SW 1271 (cell line): ENCODE results near the gene CCL18.
"Not testable (repeated sequence)": the region's sequence is repeated elsewhere in the genome, so short reads cannot be mapped to it uniquely, and the experiment has no call there.

Source experiments
- DNase-seq, 2 experiments: peaks; one replicate each; lab custom pipeline; 2025; lab: John Stamatoyannopoulos, UW

CCL18 gene

DNA sequence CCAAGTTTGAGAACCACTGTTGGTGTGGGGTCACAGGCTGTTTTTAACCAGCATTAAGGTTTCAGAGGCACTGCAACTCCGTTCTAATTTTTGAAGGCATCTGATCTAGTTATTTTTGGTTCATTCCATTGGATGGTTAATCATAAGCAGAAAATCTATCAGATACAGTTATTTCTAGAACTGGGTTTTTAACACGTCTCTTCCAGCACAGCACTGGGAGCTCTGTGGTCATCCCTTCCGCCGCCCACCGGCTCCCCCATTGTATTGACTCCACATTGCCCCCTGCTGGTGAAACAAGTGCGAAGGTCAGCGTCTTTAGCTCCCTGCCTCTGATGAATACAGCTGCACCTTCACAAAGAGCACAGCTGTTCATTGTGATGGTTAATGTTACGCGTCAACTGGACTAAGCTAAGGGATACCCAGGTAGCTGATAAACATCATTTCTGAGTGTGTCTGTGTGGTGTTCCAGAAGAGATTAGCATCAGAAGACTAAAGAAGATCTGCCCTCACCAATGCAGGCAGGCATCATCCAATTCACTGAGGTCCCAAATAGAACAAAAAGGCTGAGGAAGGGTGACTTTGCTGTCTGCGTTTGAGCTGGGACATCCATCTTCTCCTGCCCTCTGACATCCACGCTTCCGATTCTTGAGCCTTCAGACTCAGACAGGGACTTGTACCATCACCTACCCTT lies 8.5 kb downstream of the CCL18 start:
- no peak for DNase-seq

GRCh38 chr17:36074365-36074764 lies 10.3 kb downstream of the CCL18 start:
- no peak for DNase-seq

DNA sequence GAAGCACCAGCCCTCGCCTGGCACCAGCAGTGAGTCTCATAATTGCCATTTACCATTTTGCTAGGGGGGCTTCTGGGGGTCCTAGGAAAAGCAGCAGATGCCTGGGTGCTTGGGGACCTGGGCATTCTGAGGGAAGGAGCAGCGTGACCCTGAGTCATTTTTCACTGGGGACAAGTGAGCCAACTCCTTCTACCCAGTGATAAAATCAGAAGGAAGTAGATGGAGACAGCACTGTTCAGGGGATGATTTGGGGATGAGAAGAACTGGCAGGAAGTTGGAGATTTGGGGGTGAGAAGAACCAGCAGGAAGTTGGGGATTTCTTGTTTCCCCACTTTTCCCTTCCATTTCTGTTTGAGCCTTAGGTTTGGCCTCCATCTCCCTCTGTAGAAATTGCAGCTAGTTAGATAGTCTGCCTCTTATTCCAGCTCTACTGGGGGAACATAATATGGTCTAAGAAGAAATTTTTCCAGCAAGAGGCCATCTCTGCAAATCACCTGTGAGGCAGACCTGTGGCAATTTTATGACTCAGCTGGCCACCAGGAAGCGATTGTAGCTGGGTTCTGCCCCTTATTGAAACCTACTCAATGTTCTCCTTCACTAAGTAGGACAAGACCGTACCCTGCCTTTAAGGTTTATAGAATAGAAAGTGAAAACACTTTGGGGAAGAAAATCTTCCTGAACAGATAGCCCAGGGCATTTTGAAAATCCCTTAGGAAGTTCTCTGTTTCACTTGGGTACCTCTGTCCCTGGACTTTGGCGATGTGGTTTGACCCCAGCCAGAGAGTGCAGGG lies 17.8 kb downstream of the CCL18 start:
- DNase-seq: not testable (repeated sequence)

- not testable (repeated sequence) for DNase-seq
Measured at GRCh38 chr17:36082482-36083120, 18.5 kb downstream of the CCL18 start.

GRCh38 chr17:36083691-36084090 lies 19.6 kb downstream of the CCL18 start:
- DNase-seq: not testable (repeated sequence)

DNA sequence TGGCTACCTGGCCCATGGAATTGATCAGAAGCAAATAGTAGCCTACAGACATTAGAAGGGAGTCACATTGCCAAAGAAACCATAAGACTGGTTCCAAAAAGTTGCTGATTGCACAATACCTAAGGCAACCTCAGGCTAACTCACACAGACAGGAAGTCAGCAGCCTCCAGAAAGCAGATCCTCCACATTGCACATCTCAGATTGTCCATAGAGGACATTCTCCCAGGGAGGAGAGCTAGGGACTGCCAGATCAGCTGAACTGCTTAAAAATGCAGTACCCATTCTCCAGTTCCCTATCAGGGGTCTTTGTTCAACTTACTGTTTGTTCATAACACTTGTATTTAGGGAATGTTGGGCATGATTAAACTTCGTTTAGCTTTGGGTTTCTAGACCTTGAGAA lies 21.7 kb downstream of the CCL18 start:
- no peak for DNase-seq

DNA sequence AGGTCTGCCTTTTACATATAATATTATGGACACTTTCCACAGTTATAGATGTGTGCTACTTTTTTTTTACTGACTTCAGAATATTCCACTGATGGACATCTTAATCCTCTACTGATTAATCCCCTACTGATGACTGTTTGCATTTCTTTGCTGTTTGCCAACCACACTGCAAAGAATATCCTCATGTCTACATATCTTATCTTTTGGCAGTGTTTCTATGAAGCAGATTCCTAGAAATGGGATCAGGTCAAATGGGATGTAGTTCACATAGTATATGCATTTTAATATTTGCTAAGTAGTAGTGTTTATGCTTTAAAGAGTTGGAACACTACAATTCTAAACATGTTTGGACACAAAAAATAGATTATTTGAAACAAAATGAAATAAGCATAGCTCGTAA lies 22.7 kb downstream of the CCL18 start:
- DNase-seq: no peak

DNA sequence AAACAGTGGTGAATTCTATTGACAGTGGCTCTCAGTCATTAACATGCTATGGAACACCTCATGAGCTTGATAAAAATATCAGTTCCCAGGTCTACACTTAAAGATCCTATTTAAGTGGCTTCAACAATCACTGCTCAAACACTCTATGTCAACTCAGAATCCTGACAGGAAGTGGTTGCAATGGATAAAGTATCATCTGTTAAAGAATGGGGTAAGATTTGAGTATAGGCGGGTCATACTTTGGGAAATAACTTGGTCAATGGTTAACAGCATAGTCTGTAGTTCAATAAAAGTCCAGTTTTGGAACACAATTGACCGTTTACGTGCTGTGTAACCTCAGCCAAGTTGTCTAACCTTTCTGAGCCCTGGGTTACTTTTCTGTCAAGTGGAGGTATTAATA lies 23.4 kb downstream of the CCL18 start:
- not testable (repeated sequence) for DNase-seq

DNA sequence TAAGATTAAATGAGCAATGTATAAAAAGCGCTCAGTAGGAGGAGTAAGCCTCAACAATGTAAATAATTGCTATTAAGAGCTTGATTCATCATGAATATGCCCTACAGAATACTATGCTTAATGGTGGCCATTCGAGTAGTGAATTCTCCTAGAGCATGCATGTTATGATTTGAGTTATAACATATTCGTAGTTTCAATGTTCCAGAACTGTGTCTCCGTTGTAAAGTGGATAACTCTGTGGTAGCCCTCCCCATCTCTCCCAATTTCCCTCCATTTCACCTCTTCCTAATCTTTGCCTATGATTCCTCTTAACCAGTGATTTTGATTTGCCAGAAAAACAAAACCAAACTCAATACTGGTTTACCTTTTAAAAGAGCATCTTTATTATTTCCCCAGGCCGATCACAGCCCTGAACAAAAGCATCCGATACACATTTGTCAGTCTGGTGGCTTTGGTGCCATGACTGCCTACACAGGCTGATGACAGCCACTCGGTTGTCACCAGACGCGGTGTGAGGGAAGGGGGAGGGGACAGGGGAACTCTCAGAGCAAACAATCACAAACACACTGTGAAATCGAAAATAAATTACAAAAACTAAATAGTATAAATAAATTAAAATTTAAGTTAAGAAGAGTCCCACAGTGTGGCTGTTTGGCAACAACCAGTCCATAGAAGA lies 24.0 kb downstream of the CCL18 start:
- DNase-seq: not testable (repeated sequence)

DNA sequence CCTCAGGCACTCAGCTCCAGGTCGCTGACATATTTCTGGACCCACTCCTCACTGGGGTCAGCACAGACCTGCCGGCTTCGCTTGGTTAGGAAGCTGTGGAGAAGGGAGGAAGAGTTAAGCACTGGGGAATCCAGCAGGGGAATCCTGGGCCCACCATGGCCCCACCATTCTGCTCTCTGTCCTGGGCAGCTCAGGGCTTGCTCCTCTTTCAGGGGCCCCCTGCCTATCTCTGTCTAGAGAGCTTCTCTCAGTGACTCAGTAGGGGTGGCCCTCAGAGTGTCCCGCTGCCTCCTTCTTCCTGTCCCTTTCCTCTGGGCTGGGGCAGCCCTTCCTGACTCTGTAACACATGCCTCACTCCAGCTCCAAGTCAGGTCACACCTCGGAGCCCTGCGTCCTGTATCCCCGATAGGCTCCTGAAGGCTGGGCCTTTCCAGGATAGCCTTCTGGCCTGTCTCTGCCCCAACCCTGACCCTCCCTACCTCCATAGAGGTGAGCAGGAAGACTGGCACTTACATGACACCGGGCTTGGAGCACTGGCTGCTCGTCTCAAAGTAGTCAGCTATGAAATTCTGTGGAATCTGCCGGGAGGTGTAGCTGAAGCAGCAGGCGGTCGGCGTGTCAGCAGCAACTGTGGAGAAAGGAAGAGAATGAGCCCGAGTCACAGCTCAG lies 24.7 kb downstream of the CCL18 start:
- DNase-seq: no peak

- DNase-seq: no peak
Measured at GRCh38 chr17:36089339-36089865, 25.3 kb downstream of the CCL18 start.

GRCh38 chr17:36089888-36090836 lies 26.1 kb downstream of the CCL18 start, which contains the start of gene CCL3:
Gene CCL3, minus strand, starts transcription at chr17:36090143. Its CDS starts 85 bp downstream, at chr17:36090058.
- DNase-seq: no peak

DNA sequence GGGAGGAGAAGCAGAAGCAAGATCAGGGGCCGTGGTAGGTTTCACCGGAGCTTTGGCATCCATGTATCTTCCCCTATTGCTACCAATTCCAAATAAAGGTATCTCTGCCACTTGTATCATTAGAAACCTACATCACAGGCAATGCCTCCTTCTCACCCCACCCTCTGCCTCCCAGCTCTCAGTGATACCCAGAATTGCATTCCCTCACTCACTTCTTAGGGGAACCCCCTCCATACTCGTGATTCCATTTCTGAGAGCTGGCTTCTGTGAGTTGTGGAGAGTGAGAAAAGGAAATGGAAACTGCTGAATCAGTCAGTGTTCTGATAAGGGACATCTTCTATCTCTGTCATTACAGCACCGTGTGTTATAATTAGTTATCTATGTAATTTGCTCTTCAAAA lies 28.2 kb downstream of the CCL18 start:
- no peak for DNase-seq

- DNase-seq: not testable (repeated sequence)
Measured at GRCh38 chr17:36092715-36093114, 28.6 kb downstream of the CCL18 start.

DNA sequence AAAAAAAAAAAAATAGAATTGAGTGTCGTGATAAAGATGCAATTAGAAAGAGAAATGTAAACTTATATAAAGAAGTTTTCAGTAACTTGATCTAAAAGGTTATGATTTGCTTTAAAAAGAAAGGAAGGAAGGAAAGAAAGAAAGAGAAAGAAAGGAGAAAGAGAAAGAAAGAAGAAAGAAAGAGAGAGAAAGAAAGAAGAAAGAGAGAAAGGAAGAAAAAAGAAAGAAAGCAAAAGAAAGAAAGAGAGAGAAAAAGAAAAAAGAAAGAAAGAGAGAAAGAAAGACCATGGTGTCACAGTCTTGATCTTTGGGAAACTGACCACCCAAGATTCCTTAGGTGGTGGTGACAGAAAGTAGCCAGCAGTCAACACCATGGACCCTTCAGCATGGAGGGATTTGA lies 30.2 kb downstream of the CCL18 start:
- DNase-seq: no peak

DNA sequence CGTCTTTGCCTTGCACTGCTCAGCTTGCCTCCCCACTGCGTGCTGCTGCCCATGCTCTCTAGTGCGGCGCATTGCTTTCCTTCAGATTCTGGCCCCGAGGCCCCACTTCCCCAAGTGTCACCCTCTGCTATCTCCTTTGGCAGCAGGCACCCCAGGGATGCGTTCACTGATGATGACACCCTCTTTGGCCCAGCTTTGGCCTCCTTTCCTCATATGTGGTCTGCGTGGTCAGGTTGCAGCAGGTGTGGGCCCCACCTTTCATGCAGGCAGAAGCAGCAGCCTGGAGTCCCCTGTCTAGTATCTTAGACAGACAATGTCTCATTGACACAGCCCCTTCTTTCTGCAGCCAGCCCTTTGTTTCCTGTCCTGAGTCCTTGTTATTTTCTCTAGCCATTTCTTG lies 30.7 kb downstream of the CCL18 start:
- DNase-seq: no peak

- no peak for DNase-seq
Measured at GRCh38 chr17:36095992-36096391, 31.9 kb downstream of the CCL18 start.

- DNase-seq: not testable (repeated sequence)
Measured at GRCh38 chr17:36099004-36099403, 34.9 kb downstream of the CCL18 start.

DNA sequence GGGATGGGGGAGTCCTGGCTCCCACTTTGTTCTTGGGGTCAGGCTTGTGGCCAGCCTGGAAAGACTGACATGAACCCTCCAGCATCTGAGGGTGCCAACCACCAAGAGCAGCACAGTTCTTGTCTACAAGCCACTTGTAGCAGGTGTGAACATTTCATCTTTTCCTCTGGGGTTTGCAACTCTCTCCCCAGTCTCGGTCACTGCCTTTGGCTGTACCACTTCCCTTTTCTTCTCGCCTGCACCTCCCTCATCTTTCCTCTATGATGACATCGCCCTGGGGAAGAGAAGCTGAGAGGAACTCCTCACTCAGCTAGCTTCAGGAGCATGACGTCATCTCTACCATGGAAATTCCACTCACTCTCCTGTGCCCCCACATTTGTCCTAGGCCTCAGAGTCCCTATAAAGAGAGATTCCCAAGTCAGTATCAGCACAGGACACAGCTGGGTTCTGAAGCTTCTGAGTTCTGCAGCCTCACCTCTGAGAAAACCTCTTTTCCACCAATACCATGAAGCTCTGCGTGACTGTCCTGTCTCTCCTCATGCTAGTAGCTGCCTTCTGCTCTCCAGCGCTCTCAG lies 39.4 kb downstream of the CCL18 start, which contains the start of gene CCL4:
TSS of gene CCL4 (plus strand) at position 427 of the 575 bp plus-strand sequence. CDS start at position 506, 79 bp downstream.
- DNase-seq: not testable (repeated sequence)

GRCh38 chr17:36104246-36104645 lies 40.2 kb downstream of the CCL18 start:
- DNase-seq: not testable (repeated sequence)
